ENCODE results near the gene SECTM1. TPM values are rescaled to one million over a fixed set of nuclear protein-coding genes. Genes with fewer than 3 reads are reported as not detected.

The SECTM1 gene
- total RNA-seq, 1 donor = 34.2 TPM

DNA sequence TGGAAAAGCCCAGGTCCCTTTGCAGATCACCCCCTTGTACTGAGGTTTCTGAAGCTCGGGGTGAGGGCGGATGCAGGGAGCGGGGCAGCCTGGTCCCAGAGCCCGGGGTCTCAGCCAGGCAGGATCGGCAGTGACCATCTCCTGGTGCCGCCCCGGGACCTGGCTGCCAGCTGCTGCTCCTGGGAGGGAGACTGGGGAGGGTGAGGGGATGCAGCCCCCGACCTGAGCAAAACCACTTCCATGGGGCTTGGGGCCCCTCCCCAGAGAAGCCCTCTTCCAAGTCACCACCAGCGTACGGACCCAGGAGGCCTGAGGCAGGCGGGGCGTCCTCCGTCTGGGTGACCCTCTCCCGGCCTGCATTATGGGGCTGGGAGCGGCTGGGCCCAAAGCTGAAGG lies 31.0 kb downstream of the SECTM1 start:
- no peak for DNase-seq (ENCODE audit: low read depth)
- no peak for TF ChIP-seq CTCF (IDR thresholded peaks at IDR 0.05; ENCODE audit: insufficient read depth, low read length)

DNA sequence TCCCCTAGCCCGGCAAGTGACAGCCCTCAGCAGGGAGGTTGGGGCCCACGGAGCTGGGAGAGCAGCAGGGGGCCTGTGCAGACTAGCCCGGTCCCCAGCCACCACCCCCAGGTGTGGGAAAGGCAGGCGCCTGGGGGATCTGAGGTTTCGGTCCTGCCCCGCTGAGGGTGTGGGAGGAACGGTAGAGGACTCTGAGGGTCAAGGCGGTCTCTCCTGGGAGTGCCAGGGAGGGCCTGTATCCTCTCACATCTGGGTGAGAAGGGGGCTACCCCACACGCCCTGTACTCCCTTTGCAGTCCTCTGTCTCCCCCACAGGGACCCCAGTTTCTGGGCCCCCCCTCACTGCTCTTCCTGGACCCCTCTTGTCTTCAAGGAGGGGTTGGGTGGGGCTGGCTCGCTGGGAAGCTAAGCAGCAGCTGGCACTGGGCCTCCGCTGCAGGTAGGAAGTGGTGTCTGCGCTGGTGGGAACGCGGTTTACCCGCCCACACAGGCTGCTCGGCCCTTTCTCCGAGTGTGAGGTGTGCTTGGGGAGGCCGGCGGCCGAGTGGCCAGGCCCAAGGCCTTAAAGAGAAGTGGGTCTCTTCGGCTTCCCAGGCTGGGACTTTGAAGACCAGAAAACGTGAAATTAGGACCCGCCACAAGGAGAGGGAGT lies 31.5 kb downstream of the SECTM1 start:
- no peak for DNase-seq (ENCODE audit: low read depth)
- TF ChIP-seq CTCF (IDR thresholded peaks at IDR 0.05; ENCODE audit: insufficient read depth, low read length) = no peak
- no peak overlapping the region for H3K4me3 ChIP-seq (ENCODE audit: low read depth, low read length)

More for the DNA sequence above, 31.0 kb downstream of the SECTM1 start:
- no peak overlapping the region for H3K4me3 ChIP-seq (ENCODE audit: low read depth, low read length)

DNA sequence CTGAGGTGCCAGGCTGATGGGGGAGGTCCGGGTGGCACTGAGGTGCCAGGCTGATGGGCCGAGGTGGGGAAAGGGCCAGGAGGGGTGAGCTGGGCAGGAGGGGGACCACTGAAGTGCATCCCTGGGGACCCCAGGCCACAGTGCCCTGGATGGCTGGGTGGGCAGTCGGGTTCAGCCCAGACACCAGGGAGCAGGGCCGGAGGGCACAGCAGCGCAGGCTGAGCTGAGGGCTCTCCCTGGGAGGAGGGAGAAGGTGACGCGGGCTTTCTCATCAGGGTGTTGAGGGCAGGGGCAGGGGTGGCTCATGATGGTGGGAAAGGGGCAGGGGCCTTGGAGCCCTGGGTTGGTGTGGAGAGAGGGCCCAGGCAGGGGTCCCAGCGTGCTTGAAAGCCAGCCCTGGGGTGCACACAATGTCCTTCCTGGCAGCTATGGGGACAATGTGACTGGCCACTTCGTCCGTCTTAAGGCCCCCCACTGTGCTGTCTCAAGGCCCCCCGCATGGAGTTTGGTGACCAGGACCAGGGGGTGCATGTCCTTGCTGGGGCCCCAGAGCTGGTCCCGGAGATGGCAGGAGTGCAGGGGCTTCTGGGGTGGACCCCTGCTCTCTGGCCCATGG lies 32.2 kb downstream of the SECTM1 start:
- H3K4me3 ChIP-seq (ENCODE audit: low read depth, low read length) = no peak overlapping the region

DNA sequence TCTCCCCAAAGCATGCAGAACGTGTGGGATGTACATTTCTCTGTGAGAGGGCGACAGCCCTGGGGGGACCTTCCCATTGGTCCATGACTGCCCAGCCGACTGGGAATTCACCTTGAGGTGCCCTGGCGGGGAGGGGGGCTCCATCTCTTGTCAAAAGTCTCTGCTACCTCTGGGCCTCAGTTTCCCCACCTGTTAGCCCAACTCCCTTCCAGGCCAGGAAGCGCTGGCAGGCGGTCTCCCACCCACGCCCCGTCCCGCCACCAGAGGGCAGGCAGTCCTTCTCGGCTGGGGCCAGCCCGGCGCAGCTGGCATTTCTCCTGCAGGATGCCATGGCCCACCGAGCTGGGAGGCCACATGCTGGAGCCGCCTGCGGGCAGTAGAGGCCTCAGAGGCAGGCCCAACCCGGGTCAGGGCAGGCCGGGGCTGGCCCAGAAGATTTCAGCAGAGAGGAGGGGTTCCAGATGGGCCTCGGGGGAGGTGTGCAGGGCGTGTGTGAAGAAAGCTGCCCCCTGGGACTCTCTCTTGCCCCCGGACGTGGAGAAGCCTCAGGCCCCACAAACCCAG lies 32.8 kb downstream of the SECTM1 start:
- peak; percentile 46 for DNase-seq (ENCODE audit: low read depth)
- H3K4me3 ChIP-seq (ENCODE audit: low read depth, low read length) = no peak overlapping the region
- TF ChIP-seq CTCF (IDR thresholded peaks at IDR 0.05; ENCODE audit: insufficient read depth, low read length) = peak; percentile 80

More for the DNA sequence above, 32.2 kb downstream of the SECTM1 start:
- DNase-seq (ENCODE audit: low read depth) = no peak
- no peak for TF ChIP-seq CTCF (IDR thresholded peaks at IDR 0.05; ENCODE audit: insufficient read depth, low read length)

DNA sequence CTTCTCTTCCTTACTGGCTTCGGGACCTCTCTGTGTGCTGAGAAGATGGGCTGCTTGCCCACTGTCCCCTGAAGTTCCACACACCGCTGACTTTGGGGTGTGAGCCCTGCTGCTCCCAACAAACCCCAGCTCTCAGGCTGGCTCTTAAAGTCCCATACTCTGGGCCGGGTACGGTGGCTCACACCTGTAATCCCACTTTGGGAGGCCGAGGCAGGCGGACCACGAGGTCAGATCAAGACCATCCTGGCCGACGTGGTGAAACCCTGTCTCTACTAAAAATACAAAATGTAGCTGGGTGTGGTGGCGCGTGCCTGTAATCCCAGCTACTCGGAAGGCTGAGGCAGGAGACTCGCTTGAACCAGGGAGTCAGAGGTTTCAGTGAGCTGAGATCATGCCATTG lies 33.3 kb downstream of the SECTM1 start:
- no peak for TF ChIP-seq CTCF (IDR thresholded peaks at IDR 0.05; ENCODE audit: insufficient read depth, low read length)
- DNase-seq (ENCODE audit: low read depth) = no peak
- no peak overlapping the region for H3K4me3 ChIP-seq (ENCODE audit: low read depth, low read length)

GRCh38 chr17:82299452-82299851 lies 34.1 kb downstream of the SECTM1 start:
- H3K4me3 ChIP-seq (ENCODE audit: low read depth, low read length) = no peak overlapping the region
- TF ChIP-seq CTCF (IDR thresholded peaks at IDR 0.05; ENCODE audit: insufficient read depth, low read length) = no peak

More at GRCh38 chr17:82299452-82299851, 34.1 kb downstream of the SECTM1 start:
- DNase-seq (ENCODE audit: low read depth) = no peak

Data from fibroblast of the aortic adventitia (primary cell).